AG08396 (cell line): Measurements from ENCODE around the gene TBC1D17.
A peak's percentile ranks its signal among the peaks of the same experiment; 100 is the strongest.

Experiments
- DNase-seq: peaks from one replicate; pipeline ENCODE4 v3.0.0; 2012; ENCODE audit warnings: low spot score, mixed read lengths

Gene TBC1D17

DNA sequence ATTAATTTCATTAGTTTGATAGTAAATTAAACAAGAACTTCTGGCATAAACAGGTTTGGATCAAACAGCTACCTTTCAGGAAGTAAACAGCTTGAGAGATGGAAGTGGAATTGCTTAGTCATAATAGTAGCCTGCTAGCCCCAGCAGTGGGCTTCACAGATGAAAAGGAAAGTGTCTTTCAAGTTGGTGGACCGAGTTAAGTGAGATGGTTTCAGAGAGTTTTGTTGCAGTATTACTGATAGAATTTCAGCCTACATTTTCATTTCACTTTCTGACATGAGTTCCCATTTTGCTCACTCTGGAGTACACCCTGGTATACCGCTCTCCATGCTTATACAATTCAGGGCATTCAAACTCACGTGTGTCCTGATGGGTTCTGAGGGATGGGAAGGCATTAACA, 28.6 kb upstream of the TBC1D17 start:
- DNase-seq, result no peak

DNA sequence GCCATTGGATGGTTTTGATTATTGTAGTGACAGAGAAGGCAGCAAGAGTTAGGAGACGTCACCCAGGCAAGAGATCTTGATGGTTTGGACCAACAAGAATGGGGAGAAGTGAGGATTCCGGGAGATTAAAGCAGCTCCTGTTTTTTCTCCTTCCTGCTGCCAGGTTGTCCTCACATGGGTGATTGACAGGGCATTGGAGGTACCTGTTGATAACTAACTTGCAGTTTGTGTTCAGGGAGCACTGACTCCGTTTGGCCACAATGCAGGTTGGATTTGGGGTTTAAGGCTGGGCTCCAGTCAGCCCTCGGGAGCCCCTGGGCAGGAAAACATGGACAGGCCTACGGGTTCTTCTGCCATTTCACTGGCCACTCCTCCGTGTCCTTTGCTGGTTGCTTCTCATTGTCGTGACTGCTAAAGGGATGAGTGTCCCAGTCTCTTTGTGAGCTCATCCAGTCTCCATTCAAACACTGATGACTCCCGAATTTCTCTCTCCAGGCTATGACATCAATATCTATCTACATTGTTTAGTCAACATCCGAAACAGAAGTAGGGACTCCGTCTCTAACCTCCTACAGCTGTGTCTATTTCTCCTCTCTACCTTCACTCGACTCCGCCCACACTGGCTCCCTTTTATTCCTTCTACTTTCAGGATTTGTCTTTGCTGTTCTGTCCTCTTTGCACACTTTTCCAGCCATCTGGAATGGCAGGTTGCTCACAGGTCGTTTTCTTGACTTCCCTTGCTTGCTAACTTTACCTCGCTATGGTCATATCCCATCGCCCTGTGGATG, 27.9 kb upstream of the TBC1D17 start:
- no peak for DNase-seq

DNA sequence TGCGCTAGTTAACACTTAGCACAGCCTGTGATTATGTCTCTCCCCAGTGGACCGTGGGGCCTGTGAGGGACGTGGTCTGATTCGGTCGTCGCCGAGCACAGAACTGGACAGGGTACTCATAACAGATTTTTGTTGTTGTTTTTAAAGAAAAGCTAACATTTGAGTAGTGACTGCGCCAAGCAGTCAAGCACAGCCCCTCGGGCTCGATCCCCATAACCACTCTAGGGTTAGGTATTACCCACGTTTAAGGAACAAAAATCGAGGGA, 27.3 kb upstream of the TBC1D17 start:
- no peak for DNase-seq

DNA sequence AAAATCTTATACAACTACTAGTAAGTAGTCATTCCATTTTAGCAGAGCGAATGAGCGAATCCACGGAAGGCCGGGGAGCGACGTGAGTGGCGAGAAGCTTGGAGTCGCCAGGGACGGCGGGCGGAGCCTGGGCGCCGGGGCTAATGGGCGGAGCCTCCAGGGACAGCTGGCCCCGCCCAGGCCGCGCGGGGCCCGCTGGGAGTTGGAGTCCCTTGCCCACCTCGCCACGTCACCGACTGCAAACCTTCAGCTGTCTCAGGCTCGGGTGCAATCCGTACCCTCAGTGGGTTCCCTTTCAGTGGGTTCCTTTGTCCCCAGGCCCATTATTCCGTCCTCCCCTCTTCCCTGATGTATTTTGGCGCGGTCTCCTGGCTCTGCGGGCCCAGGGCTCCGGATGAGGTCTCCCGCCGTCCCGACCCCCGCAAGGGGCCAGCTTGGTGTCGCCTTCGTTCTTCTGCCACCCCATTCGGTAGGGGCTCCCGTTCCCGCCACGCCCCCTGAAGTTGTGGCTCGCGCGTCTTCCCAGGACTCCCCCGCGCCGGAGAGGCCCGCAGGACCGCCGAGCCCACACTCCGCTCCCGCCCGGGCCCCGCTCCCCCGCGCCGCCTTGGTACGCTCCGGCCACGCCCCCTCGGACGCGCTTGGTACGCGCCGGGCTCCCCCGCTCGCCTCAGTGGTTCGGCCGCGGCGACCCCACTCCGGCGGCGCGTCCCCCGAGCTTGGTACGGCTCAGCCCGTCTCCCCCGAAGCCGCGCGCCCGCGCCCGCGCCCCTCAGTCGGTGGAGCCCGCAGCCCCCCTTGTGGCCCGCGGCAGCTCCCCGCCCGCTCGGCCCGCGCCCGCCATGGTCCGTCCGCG, 26.8 kb upstream of the TBC1D17 start, which contains the start of gene PTOV1:
Gene PTOV1, plus strand, starts transcription at position 673 of the 856 bp plus-strand sequence.
- peak; percentile 98 for DNase-seq

DNA sequence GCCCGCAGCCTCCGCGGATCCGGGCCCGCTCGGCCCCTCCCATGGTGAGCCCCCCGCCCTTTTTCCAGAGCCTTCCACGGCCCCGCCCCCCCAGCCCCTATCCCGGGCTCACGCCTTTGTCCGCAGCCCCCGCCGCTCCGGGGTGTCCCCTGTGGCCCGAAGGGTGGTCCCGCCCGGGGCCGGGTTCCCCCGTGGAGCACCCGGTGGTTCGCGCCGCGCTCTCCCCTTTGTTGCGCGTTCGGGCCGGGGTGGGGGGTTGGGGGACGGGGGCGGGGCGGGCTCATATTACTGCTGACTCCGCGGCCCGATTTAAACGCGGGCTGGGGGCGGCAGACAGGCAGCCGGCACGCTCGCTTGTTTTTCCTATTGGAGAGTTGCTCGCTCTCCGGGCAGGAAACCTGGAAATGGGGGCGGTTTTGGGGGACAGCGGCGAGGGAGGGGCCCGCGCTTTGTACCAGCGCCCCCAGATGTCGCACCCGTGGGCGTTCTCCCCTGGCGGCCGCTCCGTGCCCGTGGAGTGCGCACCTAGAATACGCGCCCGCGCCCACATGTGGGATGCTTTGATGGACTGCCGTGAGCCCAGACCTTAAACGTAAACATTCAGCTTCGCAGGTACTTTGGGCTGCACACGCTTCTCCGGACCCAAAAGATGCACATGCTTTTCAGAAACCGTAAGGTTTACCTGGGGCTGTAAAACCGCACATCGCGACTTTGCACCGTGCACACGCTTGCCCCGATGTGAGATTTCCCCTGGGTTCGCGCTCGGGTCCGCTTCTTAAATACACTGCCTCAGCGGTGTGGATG, 25.8 kb upstream of the TBC1D17 start:
- peak; percentile 57 for DNase-seq

DNA sequence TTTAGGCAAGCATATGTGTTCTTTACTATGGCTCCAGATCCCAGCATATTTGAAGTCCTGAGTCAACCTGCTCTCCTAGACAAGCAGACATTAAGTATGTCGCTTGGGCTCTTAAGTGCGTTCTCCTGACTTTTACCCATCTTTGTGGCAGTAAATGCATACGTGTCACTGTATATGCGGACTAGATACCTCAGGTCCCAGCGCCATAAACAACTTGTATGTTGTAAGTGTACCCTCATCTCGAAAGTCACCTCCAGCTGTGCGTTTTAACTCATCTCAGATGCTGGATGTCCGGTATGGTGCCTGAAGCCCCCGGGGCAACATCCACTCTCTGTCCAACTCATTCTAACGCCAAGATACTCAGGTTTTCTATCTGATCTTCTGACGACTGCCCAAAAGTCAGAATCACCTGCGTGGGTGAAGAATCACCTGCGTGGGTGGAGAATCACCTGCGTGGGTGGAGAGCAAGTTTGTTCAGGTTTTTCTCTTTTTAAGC, 24.8 kb upstream of the TBC1D17 start:
- no peak for DNase-seq

DNA sequence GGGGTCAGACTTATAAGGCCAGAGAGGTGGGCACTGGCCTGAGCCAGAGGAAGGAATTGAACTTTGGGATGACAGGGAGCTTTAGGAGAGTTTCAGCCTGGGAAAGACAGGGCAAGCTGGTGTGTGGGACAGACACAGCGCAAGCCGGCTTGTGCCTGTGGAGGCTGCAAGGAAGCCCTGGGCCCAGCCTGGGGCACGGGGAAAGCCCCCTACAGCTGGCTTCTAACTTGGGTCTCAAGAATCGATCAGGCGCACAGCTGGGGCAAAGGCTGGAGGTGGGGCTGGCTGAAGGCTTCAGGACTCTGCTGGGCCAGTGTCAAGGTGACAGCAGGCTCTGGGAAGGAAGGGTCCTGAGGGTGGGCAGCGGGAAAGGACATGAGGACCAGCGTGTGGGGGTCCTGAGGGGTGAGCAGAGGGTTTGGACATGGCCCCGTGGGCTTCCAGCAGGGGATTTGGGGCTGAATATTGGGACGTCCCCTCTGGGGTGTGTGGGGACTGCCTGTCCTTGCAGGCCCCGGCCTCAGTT, 23.6 kb upstream of the TBC1D17 start:
- no peak for DNase-seq

DNA sequence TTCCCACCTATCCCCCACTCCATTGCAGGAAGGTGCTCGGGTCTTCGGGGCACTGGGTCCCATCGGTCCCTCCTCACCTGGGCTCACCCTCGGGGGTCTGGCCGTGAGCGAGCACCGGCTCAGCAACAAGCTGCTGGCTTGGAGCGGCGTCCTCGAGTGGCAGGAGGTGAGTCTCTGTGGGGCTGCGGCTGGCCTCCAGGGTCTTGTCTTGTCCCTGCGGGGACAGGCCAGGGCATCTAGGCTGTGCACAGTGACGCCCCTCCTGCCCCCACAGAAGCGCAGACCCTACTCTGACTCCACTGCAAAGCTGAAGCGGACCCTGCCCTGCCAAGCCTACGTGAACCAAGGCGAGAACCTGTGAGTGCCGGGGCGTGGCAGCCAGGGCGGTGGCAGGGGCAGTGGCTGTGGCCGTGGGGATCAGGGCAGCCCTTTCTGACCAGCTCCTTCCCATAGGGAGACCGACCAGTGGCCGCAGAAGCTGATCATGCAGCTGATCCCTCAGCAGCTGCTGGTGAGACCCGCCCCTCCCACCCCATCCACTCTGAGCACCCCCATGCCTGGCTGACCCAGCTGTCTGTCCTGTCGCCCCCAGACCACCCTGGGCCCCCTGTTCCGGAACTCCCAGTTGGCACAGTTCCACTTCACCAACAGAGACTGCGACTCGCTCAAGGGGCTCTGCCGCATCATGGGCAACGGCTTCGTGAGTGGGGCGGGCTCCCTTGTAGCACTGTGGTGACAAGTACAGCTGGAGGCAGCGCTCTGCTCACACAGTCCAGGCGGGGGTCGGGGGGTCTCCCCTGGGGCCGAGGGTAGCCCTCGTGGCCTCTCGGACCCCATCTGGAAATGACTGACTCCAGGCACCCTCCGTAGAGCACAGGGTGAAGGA, 22.9 kb upstream of the TBC1D17 start:
- DNase-seq, result no peak

DNA sequence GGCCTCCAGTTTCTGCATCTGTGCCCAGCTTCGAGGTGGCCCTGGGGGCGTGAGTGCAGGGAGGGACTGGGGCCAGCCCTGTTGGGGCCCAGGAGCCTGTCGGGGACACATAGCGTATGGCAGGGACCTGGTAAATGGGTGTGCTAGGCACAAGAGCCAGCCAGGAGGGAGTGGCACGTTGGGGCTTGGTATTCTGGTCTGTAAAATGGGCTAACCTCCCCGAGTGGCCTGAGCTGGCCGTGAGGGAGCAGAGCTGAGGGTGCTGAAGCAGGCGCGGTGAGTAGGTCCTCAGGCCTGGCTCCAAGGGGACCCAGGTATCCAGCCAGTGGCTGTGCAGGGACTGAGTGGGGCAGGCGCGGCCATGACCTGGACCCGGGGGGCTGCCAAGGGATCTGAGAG, 22.2 kb upstream of the TBC1D17 start:
- DNase-seq, result no peak

DNA sequence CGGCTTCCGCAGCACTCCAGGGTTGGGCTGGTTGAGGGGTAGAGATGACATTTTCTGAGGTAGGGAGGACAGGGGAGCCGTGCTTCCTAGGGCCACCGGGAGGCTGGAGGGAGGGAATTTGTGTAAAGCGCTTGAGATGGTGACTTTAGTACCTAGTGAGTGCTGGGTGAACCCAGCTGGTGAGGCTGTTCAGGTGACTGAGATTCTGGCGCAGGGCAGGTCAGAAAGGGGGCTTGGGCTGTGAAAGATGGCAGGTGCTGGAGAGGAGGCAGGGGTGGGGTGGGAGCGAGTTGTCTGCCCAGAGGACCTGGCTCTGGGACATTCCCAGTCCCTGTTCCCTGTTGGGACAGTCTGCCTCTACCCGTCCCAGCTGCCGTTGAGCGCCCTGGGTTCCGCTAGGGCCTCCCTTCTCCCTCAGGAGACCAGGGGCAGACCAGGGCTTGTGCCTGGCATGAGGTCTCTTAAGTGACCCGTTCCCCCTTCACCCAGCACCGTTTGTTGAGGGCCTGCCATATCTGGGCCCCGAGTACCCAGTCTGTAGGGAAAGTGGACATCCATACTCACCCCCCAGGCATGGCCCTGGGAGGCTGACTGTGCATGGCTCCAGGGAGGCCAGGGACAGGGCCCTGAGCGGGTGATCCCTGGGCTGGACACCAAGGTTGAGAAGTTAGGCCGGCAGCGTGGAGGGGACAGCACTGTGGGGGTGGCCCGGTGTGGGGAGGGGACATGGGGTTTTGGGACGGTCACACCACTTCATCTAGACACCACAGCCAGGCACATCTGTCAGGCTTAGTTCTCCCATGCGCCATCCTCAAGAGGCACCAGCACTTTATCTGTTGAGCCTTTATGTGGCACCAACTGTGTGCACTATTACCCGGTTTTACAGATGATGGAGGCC, 21.6 kb upstream of the TBC1D17 start:
- DNase-seq, result no peak

DNA sequence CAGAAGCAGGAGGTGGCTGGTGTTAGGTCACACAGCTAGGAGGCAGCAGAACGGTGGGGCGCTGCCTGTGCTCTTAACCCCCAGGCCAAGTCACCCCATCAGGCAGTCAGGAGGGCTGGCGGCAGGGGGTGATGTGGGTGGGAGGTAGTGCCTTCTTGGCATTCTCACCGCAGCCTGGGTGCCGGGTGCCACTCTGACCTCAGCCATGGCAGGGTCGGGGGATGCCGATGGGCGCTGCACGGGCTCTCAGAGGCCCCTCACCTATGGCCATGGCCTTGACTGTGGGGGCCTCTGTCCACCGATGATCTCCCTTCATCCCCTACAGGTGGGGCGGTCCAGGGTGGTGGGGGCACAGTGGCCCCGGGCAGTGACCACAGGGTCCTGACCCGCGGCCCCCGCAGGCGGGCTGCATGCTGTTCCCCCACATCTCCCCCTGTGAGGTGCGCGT, 20.9 kb upstream of the TBC1D17 start:
- DNase-seq, result no peak

DNA sequence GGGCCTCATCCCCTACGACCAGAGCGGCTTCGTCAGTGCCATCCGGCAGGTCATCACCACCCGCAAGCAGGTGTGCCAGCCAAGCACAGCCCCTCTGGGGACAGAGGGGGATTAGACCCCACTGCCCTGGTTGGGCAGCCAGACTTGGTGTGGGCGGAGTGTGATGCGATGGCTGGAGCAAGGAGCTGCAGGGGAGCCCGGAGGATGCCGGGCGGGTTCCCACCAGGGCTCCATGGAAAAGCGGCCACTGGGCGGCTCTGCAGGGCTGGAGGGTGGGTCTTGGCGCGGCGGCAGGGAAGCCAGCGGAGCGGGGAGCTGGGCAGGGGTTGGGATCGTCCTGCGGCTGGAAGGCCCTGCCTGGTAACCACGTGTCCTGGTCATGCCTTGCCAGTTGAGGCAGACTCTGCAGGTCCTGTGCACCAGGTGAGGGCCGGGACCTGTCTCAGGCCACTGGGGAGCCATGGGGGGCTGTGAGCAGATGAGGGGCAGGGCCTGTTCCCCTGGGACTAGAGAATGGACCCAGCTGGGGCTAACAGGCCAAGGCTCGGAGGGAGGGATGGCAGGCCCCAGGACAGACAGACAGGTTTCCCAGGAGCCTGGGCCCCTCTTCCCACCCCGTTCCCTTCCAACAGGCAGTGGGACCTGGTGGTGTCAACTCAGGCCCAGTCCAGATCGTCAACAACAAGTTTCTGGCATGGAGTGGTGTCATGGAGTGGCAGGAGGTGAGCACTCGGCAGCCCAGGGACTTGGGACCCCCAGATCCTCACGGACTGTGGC, 20.3 kb upstream of the TBC1D17 start:
- DNase-seq, result no peak

DNA sequence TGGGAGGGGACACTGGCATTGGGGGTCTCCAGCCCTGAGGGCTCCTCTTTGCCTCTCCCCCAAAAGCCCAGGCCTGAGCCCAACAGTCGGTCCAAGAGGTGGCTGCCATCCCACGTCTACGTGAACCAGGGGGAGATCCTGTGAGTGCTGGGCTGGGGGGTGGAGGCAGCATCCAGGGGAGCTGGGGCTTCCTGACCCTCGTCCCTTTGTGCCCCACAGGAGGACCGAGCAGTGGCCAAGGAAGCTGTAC, 19.7 kb upstream of the TBC1D17 start:
- DNase-seq, result no peak

DNA sequence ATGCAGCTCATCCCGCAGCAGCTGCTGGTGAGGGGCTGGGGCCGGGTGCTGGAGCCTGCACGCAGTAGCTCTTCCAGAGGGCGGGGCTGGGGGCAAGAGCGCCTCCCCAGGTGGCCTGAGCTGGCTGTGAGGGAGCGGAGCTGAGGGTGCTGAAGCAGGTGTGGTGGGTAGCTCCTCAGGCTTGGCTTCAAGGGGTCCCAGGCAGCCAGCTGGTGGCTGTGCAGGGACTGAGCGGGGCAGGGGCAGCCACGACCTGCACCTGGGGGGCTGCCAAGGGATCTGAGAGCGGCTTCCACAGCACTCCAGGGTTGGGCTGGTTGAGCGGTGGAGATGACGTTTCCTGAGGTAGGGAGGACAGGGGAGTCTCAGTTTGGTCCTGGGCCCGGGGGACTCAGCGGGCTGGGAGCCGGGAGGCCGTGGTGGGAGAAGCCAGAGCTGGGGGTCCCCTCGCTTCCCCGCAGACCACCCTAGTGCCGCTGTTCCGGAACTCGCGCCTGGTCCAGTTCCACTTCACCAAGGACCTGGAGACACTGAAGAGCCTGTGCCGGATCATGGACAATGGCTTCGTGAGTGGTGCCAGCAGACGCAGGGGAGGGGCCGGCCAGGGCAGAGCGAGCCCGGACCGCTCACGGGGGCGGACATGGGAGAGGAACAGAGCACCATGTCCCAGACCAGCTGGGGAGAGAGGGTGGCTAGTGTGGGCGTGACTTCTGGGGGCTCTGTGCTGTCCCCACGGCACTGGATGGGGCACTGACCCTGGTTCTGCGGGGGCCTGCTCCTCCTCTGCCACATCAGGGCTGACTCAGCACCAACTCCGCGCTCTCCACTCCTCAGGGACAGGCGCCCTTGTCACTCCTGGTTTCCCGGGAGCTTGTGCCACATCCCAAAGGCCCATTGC, 19.2 kb upstream of the TBC1D17 start:
- no peak for DNase-seq

DNA sequence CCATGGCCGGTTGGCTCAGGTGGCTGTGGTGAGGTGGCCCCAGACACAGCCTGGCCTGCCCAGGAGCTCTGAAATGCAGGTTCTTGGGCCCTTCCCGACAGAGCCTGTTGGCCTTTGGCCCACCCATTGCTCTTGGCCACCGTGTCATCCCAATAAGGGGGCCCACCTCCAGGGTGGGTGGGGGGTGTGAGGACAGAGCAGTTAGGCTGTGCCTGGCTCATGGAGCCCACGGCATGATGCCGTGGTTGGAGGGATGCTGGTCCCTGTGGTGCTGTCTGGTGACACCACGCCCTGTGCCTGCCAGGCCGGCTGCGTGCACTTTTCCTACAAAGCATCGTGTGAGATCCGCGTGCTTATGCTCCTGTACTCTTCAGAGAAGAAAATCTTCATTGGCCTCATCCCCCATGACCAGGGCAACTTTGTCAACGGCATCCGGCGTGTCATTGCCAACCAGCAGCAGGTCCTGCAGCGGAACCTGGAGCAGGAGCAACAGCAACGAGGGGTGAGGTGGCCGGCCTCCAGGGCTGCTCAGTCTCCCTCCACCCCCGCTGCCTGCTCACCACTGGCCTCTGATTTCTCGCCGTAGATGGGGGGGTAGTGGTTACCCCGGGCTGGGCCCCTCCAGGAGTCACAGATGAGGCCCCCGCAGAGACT, 17.7 kb upstream of the TBC1D17 start:
- DNase-seq, result no peak

DNA sequence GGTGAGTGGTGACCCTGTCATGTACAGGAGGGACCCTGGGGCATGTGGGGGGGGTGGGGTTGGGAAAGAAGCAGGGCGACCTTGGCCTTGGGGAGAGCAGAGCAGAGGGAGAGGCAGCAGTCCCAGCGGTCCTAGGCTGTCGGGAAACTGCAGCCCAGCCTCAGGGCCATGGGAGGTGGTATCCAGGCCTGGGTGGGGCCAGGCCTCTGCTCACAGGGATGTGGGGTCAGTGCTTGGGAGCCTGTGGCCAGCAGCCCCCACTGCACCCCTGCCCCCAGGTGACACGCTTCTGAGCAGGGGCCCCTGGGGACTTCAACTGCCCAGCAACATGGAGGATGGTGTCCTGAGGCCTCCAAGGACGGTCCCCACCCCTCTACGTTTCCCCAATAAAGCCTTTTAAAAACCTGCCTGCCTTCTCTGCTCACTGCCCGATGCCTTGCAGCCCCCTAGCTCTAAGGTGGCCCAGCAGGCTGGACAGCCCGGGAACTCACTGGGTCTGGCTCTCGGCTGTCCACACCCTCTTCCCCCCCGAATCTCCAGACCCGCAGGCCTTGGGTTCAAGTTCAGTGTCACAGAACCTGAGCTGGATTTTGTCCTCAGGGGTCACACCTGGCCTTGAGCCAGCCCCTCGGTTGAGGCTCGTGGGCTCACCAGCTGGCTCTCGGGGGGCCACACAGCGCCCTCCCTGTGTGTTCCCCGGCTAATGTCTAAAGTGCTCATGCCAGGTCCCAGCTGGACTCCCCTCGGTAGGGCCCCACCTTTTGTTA, 17.0 kb upstream of the TBC1D17 start:
- DNase-seq, result no peak

DNA sequence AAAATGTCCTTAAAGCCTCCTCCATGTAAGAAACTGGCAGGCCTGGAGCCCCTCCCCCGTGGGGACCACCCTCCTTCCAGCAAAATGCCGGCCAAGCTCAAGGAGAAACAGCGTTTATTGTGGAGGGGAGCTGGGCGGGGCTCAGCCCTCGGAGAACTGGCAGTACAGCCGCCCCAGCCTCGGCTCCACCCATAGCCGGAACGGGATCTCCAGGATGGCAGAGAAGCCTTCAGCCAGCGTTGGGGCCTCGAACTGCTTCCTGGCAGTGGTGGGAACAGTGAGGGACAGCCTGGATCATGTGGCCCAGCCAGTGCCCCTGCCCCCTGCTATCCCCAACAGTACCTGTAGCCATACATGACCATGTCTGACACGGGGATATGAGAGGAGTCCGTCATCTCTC, 16.4 kb upstream of the TBC1D17 start:
- DNase-seq, result no peak
